ENCODE results near the gene TMTC1. TPM values are rescaled to one million over a fixed set of nuclear protein-coding genes. Genes with fewer than 3 reads are reported as not detected.

Gene TMTC1
- total and polyA plus RNA-seq, 11 donors: 8.8 to 101 (median 41.4) TPM

DNA sequence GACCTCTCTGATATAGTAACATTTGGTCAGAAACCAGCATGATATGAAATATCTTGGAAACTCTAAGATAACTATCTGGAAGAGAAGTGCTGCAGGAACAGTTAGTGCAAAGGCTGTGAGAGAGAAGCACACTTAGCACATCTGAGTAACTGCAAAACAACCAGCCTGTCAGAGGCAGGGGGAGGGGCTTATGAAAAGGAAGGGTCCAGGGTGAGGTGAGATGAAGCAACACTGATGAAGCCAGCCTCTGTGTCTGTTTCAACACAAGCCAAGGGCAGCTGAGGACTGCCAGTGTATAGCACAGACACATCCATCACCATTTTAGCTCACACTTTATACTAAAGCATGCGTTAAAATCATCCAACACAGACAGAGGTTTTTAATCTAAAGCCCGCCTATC is 248.8 kb downstream of the TMTC1 start:
- Histone ChIP-seq H3K27ac (no peak overlapping the region), H3K4me3 (no peak overlapping the region), H3K4me1 (no peaks in the 10 kb centered on the region), H3K9me3 (no peaks in the 10 kb centered on the region), H3K36me3 (peaks cover 0 to 28% (median 10%) of the 10 kb centered on the region in 9 donors), H3K27me3 (no peaks in the 10 kb centered on the region)
- WGBS, 4 donors: 95 to 100% (median 98%) methylated on average over 2 of the region's 2 CpGs
- intact Hi-C loops (cut with DNase I): loop anchor here in 2 of 10 donors (10.0 kb wide), 3 partner anchors 660 to 1000 kb away; no protein-coding TSS in a partner anchor
- ATAC-seq (peak in 1 of 4 donors; percentile 27), DNase-seq (no peak)
- no peak for TF ChIP-seq POLR2A (IDR thresholded peaks at IDR 0.05)
- TF ChIP-seq, protein P1, sequence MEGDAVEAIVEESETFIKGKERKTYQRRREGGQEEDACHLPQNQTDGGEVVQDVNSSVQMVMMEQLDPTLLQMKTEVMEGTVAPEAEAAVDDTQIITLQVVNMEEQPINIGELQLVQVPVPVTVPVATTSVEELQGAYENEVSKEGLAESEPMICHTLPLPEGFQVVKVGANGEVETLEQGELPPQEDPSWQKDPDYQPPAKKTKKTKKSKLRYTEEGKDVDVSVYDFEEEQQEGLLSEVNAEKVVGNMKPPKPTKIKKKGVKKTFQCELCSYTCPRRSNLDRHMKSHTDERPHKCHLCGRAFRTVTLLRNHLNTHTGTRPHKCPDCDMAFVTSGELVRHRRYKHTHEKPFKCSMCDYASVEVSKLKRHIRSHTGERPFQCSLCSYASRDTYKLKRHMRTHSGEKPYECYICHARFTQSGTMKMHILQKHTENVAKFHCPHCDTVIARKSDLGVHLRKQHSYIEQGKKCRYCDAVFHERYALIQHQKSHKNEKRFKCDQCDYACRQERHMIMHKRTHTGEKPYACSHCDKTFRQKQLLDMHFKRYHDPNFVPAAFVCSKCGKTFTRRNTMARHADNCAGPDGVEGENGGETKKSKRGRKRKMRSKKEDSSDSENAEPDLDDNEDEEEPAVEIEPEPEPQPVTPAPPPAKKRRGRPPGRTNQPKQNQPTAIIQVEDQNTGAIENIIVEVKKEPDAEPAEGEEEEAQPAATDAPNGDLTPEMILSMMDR (IDR thresholded peaks at IDR 0.05): no peak

DNA sequence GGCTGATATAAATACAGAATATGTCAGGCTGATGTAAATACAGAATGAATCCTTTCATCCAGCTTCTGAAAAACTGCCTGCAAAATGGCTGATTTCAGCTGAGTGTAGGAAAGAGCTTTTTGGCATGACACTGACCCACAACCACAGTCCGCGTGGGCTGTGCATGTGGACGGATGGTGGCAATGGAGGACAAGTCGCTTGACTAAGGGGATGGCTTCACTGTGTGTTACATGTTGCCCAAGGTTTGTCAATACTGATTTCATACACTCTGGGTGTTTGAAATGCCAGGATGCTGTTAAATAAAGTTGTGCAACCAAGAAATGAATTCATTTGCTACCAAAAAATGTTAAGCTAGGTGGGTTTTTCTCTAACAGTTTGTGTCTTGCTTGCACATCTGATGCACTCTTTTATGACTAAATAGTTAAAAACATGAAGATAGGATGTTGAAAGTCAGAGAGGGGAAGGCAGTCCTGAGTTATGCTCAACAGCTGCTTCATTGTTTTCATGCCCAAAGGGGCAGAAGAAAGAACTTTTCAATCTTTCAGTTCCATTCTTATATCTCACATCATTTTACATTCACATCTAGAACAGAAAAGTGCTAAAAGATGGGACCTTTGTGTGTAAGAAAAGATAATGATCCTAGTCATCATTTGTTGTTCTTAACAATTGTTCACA is 249.8 kb downstream of the TMTC1 start:
- intact Hi-C loops (cut with DNase I): loop anchor here in 2 of 10 donors (10.0 kb wide), 3 partner anchors 661 to 1001 kb away; no protein-coding TSS in a partner anchor
- H3K9me3 ChIP-seq: no peaks in the 10 kb centered on the region
- H3K27ac ChIP-seq: no peak overlapping the region
- no peak overlapping the region for H3K4me3 ChIP-seq
- no peak for DNase-seq
- peaks cover 0 to 28% (median 10%) of the 10 kb centered on the region in 9 donors for H3K36me3 ChIP-seq
- no peaks in the 10 kb centered on the region for H3K27me3 ChIP-seq
- TF ChIP-seq, protein P1 (IDR thresholded peaks at IDR 0.05): no peak
- 43 to 71% (median 51%) methylated on average over 4 of the region's 4 CpGs for WGBS, 4 donors
- no peaks in the 10 kb centered on the region for H3K4me1 ChIP-seq
- ATAC-seq: no peak

DNA sequence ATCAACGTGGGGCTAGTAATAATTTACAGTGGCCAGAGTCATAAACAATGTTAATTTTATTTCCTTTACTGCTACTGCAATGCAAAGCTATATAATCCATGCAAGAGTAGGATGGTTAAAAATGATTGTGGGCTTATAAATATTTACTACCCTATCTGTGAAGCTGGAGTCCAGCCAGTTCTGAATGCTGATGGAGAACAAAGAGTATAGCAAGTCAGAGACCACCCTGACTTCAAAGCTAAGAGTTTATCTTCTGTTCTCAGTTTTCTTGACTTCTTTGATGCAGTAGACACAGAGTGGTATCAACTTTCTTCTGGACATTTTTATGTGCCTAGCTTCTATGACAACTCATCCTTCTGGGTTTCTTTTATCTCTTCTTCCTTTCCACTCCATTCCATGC is 252.3 kb downstream of the TMTC1 start:
- 73 to 91% (median 81%) methylated on average over 1 of the region's 1 CpG for WGBS, 4 donors
- ATAC-seq (no peak), DNase-seq (no peak)
- TF ChIP-seq, protein P1 (IDR thresholded peaks at IDR 0.05): no peak
- no peak for TF ChIP-seq POLR2A (IDR thresholded peaks at IDR 0.05)
- no peak overlapping the region for H3K27ac ChIP-seq
- H3K9me3 ChIP-seq: no peaks in the 10 kb centered on the region
- H3K4me3 ChIP-seq: no peak overlapping the region
- intact Hi-C loops (cut with DNase I): loop anchor here in 2 of 10 donors (10.0 kb wide), 3 partner anchors 663 to 1003 kb away; no protein-coding TSS in a partner anchor
- peaks cover 0 to 28% (median 10%) of the 10 kb centered on the region in 9 donors for H3K36me3 ChIP-seq
- H3K4me1 ChIP-seq: peaks cover 0 to 11% (median 0%) of the 10 kb centered on the region in 12 donors
- H3K27me3 ChIP-seq: no peaks in the 10 kb centered on the region

DNA sequence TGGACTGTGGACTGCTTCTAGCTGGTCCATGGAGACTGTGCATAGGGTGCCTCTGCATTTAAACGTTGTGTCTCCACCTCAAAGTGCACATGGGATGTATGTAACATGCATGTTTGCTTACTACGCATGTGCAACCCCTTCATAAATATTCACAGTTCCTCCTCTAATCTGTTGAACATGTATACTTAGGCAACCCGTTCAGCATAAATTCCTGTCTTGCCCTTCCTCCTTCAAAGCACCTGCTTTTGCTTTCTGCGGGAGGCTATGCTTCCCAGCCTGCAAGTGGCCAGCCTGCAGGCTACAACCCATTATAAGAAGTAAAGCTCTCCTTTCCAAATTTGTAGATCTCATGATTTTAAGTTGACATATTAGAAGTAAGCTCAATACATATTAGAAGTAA is 253.3 kb downstream of the TMTC1 start:
- intact Hi-C loops (cut with DNase I): loop anchor here in 2 of 10 donors (10.0 kb wide), 3 partner anchors 664 to 1004 kb away; no protein-coding TSS in a partner anchor
- no peak for DNase-seq

More for the DNA sequence above, 253.3 kb downstream of the TMTC1 start:
- TF ChIP-seq, protein P1 (IDR thresholded peaks at IDR 0.05): no peak
- TF ChIP-seq POLR2A (IDR thresholded peaks at IDR 0.05): no peak
- Histone ChIP-seq H3K27me3 (no peaks in the 10 kb centered on the region), H3K4me1 (peaks cover 0 to 11% (median 0%) of the 10 kb centered on the region in 12 donors), H3K36me3 (peaks cover 0 to 17% (median 9%) of the 10 kb centered on the region in 9 donors), H3K4me3 (no peak overlapping the region), H3K9me3 (no peaks in the 10 kb centered on the region), H3K27ac (no peak overlapping the region)
- no peak for ATAC-seq
- 93 to 97% (median 94%) methylated on average over 4 of the region's 4 CpGs for WGBS, 4 donors

Data from heart left ventricle (tissue), 16 donors.